ENCODE data around the gene AKR1C3.
"Not testable (repeated sequence)": the region's sequence is repeated elsewhere in the genome, so short reads cannot be mapped to it uniquely, and the experiment has no call there.

AKR1C3 gene

GRCh38 chr10:5089865-5090264 is 4.3 kb upstream of the AKR1C3 start:
- DNase-seq (ENCODE audit: low spot score) = no peak

DNA sequence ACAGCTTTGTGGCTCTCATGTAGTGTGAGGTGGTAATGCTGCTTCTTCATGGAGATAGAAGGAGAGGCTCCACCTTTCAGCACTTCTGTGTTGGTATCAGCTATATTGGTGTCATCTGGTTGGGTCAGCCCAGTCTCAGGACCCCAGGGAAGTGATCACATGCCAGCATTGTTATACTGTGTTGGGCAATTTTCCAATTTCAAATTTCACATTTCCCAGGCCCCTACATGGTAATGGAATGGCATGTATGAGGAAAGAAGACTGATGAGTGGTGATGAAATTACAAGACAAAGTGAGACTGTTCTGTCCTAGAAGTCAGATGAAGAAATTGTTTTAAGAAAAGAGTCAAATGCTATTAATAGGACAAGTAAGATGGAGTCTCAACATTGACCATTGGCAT is 3.7 kb upstream of the AKR1C3 start:
- no peak for DNase-seq (ENCODE audit: low spot score)

DNA sequence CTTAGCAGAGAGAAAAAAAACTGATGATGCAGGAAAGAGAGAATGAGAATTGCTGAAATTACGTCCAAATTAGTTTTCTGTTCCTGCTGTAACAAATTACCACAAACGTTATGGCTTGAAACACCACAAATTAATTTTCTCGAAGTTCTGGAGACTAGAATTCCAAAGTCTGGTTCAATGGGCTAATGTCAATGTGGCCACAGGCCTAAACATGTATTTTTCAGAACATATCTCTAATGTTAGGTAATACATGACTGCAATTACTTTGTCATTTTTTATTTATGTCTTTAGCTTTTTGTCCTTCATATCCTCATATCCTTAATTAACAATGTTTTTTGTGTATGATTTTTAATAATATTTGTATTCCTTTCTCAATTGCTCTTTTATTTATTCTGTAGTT is 3.0 kb upstream of the AKR1C3 start:
- DNase-seq (ENCODE audit: low spot score) = no peak

DNA sequence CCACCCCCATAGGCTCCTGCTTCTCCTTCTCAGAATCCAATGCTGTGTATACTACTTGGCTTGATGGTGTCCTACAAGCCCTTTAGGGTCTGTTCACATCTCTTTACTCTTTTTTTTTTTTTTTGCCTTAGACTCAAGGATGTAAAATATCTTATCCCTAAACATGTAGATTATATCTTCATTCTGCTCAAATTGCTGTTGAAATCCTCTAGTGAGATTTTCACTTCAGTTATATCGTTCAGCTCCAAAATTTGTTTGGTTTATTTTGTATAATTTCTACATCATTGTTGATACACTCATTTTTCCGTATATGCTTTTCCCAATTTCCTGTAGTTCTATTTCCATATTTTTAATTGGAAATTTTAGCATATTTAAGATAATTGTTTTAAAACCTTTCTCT is 1.8 kb upstream of the AKR1C3 start:
- no peak for DNase-seq (ENCODE audit: low spot score)

DNA sequence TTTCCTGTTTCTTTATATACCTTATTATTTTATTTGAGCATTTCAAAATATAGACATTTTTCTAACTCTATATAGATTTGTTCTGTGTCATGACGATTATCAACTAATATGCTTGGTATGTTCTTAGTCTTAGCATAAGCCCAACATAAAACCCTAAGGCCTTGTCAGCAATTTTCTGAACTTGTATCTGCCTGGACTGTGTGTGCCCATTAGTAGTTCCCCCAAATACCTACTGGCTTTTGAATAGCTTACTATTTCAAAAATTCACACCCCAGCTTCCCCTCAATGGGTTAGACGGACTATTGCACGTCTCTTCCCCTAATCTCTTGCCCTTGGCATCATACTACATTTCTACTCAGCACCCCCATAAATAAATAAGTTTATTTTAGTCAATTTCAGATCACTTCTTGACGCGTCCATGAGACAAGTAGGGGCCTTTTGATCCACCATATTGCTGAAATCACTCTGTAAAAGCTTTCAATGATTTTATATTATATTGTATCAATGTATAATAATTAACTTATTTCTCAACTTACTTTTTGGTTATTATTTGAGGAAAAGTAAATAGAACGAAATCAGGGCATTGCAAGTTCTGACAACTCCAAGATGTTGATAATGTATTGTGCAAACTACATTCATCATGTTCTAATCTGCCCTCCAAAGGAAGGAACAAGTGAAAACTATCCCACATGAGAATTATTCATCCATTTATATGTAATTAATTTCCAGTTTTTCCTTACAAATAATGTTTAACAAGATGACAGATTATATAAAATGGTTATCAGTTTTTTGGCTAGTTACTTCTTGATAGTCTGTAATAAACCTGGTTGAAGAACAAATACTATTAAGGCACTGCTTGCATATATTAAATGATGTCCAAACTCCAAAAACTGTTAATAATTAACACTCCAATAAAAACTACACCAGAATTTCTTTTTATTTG is 1.1 kb upstream of the AKR1C3 start:
- no peak for DNase-seq (ENCODE audit: low spot score)

DNA sequence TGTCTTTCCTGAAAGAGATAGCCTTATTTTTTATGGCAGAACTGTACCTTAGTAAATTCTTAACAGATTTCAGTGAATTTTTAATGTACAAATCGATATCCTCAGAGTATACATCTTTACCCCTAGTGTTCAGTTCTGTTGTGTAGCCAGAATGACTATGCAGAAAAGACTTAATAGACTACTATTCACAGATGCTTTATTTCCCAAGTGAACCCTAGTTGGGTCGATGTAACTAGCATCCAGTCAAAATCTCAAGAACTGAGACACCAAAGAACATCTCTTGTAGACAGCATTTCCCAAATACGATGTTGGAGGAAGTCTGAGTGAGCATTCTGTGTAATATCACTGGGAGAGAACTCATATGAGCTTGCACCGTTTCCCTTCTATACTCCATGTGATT is 1.5 kb downstream of the AKR1C3 start:
- DNase-seq (ENCODE audit: low spot score) = no peak

- DNase-seq (ENCODE audit: low spot score) = no peak
Measured at GRCh38 chr10:5096108-5096507, 1.9 kb downstream of the AKR1C3 start.

GRCh38 chr10:5102479-5102878 is 8.3 kb downstream of the AKR1C3 start:
- not testable (repeated sequence) for DNase-seq (ENCODE audit: low spot score)

DNA sequence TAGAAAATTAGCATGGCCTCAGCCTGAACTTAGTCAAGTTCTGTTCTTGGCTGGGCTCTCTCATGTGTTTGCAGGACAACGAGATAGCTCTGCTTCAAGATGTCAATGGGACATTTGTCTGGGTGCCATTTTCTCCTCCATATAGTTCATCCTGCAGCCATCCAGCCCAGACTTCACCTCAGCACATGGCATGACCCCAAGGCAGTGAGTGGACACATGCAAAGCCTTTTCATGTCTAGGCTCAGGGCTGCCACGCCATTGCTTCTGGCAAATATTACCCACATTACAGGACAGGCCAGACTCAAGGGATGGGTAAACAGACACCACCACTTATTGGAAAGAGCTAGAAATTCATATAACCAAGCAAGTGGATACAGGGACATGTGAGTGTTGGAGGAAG is 9.3 kb downstream of the AKR1C3 start:
- DNase-seq (ENCODE audit: low spot score) = no peak

GRCh38 chr10:5105626-5106025 is 11.4 kb downstream of the AKR1C3 start:
- no peak for DNase-seq (ENCODE audit: low spot score)

DNA sequence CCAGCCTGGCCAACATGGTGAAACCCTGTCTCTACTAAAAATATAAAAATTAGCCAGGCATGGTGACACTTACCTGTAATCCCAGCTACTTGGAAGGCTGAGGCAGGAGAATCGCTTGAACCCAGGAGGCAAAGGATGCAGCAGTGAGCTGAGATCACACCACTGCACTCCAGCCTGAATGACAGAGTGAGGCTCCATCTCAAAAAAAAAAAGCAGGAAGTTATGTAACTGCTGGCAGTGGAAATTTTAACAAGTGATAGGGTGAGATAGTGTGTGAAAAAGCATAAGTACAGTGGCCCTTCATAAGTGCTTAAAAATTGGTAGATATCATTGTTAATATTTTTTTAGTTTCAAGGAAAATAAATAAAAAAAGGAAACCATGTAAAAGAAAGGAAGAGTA is 12.3 kb downstream of the AKR1C3 start:
- no peak for DNase-seq (ENCODE audit: low spot score)

GRCh38 chr10:5107860-5108526 is 13.8 kb downstream of the AKR1C3 start:
- DNase-seq (ENCODE audit: low spot score) = no peak

- no peak for DNase-seq (ENCODE audit: low spot score)
Measured at GRCh38 chr10:5108658-5109416, 14.6 kb downstream of the AKR1C3 start.

- DNase-seq (ENCODE audit: low spot score) = not testable (repeated sequence)
Measured at GRCh38 chr10:5109861-5110260, 15.6 kb downstream of the AKR1C3 start.

DNA sequence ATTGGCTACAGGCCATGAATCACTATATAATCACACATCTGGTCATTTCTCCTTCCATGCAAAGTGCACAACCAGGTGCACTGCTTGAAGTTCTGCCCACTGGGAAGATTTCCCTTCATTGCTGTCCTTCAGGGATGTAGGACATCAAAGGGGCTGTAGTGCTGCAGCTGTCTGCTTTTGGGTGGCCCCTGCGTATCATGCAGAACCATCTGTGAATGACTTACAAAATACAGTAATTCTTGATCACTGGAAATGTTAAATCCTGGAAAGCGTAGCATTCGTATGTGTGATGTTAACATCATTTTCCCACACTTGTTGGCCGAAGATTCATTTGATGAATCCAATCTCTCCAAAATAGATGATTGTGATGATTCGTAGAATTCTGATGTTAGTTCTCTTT is 22.4 kb downstream of the AKR1C3 start:
- no peak for DNase-seq (ENCODE audit: low spot score)

- no peak for DNase-seq (ENCODE audit: low spot score)
Measured at GRCh38 chr10:5117026-5117425, 22.8 kb downstream of the AKR1C3 start.

GRCh38 chr10:5119997-5120396 is 25.8 kb downstream of the AKR1C3 start:
- DNase-seq (ENCODE audit: low spot score) = not testable (repeated sequence)

- no peak for DNase-seq (ENCODE audit: low spot score)
Measured at GRCh38 chr10:5123886-5124285, 29.7 kb downstream of the AKR1C3 start.

DNA sequence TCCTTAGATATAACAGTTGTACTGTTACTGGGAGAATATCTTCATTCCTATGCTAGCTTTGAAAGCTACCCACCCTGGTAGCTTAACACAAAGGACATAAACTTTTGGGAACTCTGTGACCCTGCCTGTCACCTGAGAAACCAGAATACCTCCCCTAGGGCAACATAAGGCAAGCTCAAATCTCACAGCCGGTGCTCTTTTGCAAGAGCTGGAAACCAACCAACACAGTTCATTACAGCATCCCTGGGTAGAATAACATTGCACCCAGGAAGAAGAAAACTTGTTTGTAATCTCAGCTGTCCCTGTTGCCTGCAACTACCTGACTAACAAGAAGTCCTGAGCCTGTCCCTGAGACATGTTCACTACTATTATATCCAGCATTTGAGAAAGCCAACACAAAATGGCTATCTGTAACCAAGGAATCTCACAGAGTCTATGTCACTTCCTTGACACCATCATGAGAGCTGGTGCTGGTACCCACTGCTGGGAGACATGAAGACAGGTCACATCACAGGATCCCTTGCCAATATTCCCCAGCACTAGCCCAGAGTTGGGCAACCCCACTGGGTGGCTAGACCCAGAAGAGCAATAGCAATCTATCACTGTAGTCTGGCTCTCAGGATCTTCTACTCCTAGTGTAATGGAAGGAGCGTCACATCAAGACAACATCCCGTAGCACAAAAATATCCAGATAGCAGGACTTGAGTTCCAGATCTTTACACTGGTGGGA is 31.3 kb downstream of the AKR1C3 start:
- no peak for DNase-seq (ENCODE audit: low spot score)

DNA sequence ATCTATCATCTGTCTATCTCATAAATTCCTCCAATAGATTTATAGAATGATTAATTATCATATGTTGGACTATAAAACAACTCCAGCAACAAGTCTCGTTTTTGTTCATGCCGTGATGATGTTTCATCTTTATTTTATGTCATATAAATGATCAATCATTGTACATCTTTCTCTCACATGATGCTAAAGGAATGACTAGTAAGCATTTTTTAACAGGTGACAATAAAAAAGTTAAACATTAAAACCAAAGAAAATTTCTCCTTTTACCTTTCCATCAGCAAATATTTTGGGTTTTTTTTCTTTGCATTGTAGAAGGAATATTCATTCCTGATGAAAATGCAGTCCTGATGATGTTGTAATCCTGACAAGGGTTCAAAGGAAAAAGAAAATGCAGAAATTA is 41.4 kb downstream of the AKR1C3 start:
- DNase-seq (ENCODE audit: low spot score) = no peak

DNA sequence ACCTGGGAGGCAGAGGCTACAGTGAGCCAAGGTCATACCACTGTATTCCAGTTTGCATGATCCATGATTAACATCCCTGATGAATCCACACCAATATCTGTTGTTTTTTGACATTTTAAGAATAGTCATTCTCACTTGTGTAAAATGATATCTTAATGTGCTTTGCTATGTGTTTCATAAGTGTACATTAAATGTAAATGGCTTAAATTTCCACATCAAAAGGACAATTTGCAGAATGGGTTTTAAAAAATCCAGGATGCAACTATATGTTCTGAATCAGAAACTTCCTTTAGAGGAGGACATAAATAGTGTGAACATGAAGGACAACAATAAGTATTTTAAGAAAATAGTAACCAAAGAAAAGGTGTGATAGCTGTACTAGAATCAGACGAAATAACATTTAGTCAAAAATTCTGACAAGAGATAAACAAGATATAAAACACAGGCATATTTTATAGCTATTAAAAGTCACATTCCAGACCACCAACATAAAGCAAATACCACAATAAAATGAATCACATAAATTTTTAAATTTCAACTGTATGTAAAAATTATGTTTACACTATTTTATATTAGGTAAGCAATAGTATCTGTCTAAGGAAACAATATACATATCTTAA is 42.4 kb downstream of the AKR1C3 start:
- DNase-seq (ENCODE audit: low spot score) = no peak

DNA sequence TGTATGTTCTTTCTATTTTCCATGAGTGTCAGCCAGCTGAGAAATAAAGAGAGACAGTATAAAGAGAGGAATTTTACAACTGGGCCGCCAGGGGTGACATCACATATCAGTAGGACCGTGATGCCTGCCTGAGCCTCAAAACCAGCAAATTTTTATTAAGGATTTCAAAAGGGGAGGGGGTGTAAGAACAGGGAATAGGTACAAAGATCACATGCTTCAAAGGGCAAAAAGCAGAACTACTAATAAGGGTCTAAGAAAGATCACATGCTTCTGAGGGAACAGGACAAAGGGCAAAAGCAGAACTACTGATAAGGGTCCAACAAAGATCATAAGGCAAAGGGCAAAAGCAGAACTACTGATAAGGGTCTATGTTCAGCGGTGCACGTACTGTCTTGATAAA is 43.5 kb downstream of the AKR1C3 start:
- not testable (repeated sequence) for DNase-seq (ENCODE audit: low spot score)

All from HuH-7.5 (cell line).